ENCODE data around the gene ELOF1.
A peak's percentile ranks its signal among the peaks of the same experiment; 100 is the strongest.

Gene ELOF1

DNA sequence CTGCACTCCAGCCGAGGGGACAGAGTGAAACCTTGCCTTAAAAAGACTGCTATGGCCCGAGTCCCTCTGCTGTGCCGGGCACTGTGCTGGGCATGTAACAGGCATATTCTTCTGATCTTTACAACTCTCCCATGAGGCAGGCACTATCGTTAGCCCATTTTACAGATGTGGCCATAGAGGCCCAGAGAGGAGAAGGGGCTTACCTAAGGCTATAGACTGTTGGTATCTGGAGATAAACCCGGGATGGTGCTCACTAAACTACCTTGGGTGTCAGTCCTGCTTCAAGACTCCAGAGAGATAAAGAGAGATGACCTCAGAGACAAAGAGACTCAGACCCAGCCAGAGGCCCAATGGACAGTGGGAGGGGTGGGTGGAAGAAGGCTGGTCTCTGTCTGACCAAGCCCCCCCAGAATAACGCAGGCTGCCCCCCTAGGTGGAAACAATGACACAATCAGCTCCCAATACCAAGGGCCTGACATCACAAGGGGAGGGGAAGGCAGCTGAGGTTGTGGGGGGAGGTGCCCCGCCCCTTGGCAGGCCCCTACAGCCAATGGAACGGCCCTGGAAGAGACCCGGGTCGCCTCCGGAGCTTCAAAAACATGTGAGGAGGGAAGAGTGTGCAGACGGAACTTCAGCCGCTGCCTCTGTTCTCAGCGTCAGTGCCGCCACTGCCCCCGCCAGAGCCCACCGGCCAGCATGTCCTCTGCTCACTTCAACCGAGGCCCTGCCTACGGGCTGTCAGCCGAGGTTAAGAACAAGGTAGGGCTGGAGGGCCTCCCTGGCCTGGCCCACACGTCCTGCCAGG, 20.6 kb downstream of the ELOF1 start, which contains the start of gene CNN1:
Gene CNN1 (plus strand): TSS at position 620 of the 805 bp plus-strand sequence. CDS start 77 bp downstream, at position 697.
- no peak for DNase-seq (ENCODE audit: extremely low read depth in 1 of 2, low read depth in 1 of 2)

DNA sequence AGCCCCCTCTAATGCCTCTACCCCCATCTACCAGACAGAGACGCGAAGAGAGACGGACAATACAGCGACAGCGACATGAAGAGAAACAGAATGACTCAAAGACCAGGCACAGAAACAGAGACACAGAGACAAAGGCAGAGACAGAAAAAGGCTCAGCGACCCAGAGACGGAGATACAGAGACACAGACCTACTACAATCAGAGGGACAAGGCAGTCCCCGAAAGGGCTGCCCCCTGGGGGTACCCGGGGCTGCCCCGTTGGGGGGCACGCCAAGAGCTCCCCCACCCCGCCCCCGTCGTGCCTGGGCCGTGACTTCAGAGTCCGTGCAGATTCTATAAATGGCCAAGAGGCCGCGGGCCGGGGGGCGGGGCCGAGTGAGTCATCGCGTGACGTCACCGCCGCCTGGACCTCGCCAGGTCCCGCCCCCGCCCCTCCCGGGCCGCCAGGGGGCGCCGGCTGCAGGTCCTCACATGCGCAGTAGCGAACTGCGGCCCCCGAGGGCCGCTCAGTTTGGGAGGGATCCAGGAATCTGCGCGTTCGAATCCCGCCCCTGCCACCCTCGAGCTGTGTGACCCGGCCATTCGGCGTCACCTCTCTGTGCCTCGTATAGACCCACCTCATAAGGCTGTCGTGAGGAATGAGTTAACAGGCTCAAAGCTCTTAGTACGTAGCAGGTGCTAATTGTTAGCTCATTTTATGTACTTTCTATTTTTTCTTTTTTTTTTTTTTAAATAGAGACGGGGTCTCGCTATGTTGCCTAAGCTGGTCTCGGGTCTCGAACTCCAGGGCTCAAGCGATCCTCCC, 23.0 kb downstream of the ELOF1 start:
- peak; percentile 70 to 75 for DNase-seq (ENCODE audit: extremely low read depth in 1 of 2, low read depth in 1 of 2)

DNA sequence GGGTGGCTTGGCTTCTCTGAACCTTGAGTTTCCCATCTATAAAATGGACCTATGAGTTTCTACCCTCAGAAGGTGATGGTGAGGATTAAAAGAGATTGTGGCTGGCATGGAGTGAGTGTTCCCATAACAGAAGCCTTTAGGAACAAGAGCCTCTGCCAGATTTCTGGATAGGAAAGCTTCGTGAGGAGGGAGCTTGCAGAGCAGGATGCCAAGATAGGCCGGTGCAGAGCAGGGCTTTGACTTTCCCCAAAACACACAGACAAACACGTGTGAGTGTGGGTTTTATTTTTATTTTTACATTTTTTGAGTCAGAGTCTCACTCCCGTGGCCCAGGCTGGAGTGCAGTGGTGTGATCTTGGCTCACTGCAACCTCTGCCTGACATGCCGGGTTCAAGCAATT, 24.1 kb downstream of the ELOF1 start:
- no peak for DNase-seq (ENCODE audit: extremely low read depth in 1 of 2, low read depth in 1 of 2)

DNA sequence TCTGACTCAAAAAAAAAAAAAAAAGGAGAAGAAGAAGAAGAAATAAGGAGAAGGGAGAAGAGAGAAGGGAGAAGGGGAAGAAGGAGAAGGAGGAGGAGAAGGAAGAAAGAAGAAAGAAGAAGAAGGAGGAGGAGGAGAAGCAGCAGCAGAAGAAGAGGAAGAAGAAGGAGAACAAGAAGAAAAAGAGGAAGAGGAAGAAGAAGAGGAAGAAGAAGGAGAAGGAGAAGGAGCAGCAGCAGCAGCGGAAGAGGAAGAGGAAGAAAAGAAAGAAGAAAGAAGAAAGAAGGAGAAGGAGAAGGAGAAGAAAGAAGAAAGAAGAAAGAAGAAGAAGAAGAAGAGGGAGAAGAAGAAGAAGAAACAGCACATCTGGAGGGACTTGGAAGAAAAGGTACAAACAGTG, 24.5 kb downstream of the ELOF1 start:
- no peak for DNase-seq (ENCODE audit: extremely low read depth in 1 of 2, low read depth in 1 of 2)

DNA sequence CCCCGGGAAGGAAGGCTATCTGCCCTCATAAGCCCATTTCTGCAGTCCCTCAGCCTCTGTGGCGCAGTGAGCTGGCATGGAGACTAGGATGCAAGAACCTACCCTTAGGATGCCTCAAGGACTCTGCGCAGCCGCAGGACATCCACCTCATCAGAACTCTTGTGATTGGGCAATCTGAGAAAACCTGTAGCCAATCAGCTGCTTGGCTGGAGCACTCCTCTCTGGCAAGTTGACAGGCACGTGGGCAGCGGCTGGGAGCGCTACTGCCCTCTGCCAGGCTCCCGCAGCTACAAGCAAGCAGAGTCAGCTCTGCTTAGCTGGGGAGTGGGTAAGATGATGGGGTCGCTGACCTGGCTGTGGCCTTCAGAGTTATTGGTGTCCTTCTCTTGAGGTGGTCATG, 28.6 kb downstream of the ELOF1 start:
- DNase-seq (ENCODE audit: extremely low read depth in 1 of 2, low read depth in 1 of 2) = peak in 1 of 2 donors; percentile 59

DNA sequence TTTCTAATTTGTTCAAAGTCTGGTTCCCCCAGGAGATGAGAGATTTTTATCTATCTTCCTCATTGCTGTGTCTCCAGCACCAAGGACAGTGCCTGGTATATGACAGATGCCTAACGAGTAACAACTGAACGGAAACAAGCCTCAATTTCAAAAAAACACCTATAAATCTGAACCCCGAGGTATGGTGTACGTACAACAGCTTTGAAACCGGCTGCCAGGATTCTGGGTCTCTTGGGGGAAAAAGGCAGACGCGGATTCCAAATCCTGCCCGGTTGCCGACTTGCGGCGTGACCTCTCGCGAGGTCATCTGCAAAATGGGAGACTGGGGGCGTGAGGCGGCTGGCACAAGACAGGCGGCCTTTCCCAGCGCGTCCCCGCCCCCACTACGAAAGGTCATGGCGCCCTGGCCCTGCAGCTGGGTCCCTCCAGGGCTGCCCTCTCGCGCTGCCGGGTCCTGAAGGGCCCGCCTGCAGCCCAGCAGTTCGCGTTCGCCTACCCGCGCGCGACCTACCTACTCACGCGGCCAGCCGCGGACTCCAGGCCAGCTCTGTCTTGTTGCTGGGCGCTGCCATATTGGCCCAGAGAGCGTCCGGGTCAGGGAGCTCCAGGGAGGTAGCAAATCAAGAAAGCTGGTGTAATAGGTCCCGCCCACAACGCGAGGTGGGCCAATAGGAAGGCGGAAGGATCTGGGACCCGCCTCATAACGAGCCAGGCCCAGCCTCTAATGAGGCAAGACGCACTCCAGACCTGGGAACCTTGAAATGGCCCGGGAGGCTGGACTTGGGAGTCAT, 30.3 kb downstream of the ELOF1 start, which contains the start of gene ECSIT:
Gene ECSIT (minus strand): TSS at position 584 of the 791 bp plus-strand sequence. CDS start 9,964 bp downstream, outside the sequence.
- DNase-seq (ENCODE audit: extremely low read depth in 1 of 2, low read depth in 1 of 2) = peak; percentile 79 to 93

DNA sequence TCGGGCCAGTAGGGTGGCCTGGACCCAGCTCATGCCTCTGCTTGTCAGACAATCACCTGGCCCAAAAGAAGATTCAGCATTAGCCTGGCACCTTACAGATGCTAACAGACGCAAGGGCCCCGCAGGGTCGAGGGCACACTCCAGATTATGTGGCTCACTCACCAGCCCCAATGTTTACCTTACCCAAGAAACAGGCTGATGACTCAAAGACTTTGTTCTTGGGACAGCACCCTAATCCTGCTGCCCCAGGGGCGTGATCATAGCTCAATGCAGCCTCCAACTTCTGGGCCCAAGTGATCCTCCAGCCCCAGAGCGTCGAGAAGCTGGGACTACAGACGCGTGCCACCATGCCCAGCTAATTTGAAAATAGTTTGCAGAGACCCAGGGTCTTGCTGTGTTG, 39.9 kb downstream of the ELOF1 start:
- DNase-seq (ENCODE audit: extremely low read depth in 1 of 2, low read depth in 1 of 2) = no peak

DNA sequence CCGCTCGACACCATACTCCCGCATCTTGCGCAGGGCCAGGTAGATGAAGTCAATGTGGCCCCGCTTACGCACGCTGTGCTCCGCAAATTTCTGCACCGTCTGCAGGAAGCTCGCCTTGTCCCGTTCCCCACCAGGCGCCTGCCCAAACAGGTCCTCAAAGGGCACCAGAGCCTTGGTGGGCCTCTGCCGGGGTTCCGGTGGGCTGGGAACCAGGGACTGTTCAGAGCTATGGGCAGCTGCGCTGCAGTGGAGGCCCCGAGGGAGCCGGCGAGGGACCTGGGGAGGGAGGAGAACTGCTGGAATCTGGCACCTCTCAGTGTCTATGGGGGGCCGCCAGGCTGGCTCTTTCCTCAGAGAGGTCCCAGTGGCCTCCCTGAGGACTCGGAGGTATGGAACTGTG, 45.1 kb downstream of the ELOF1 start:
- DNase-seq (ENCODE audit: extremely low read depth in 1 of 2, low read depth in 1 of 2) = no peak

DNA sequence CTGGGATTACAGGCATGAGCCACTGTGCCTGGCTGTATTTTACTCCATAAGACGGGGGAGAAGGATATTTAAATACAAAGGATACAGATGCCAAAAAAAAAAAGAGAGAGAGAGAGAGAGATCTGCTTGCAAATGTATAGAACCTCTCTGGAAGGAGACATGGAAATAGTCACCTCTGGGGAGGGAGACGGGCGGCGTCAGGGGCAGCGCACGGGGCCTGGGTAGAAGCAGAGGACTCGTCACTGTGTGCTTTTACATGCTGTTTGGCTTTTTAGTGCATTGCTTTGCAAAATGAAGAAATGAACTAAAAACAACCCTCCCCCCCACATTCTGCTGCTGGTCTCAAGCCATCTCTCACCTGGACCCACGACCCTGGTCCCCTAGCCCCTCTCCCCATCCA, 48.6 kb downstream of the ELOF1 start:
- DNase-seq (ENCODE audit: extremely low read depth in 1 of 2, low read depth in 1 of 2) = no peak

DNA sequence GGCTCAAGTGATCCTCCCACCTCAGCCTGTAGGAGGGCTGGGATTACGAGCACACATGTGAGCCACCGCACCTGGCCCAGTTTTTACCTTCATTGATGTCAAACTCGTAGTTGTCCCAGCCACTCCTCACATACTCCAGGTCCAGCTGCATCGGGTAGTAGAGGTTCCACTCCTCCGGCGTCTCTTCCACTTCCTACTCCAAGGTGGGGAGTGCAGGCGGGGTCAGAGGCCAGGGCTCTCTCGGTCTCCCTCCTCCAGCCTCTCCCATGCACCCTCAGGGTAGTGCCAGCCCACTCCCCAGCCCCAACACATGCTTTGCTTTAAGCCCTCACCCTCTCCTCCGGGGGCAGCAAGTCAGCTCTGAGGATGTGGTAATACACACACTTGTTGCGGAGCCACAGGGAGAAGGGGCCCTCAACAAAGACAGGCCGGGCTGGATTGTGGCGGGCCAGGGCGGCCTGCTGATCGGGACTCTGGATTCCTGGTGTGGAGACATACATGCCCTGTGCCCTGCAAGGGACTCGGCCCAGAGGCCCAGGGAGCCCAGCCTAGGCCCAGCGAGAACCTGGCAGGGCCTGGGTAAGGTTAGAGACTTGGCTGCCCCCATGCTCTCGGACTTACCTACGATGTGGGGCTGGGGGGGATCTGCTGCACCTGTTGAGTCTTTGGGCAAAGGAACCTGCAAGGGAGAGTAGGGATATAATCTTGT, 51.5 kb downstream of the ELOF1 start:
- no peak for DNase-seq (ENCODE audit: extremely low read depth in 1 of 2, low read depth in 1 of 2)

DNA sequence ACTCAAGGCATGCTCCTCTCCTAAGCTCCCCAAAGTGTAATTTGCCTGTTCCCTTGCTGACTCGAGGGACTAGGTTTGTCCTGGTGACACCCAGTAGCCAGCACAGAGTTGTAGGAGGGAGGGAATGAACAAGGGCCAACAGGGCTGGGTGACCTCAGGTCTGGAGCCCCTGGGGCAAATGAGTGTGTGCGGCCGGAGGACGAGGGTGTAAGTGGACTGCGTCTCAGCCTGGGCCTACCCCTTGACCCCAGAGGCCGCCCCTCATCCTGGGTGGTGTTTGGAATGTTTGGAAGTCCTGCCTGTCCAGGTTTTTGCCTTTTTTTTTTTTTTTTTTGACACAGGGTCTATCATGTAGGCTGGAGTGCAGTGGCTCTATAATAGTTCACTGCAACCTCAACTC, 52.1 kb downstream of the ELOF1 start:
- DNase-seq (ENCODE audit: extremely low read depth in 1 of 2, low read depth in 1 of 2) = no peak

DNA sequence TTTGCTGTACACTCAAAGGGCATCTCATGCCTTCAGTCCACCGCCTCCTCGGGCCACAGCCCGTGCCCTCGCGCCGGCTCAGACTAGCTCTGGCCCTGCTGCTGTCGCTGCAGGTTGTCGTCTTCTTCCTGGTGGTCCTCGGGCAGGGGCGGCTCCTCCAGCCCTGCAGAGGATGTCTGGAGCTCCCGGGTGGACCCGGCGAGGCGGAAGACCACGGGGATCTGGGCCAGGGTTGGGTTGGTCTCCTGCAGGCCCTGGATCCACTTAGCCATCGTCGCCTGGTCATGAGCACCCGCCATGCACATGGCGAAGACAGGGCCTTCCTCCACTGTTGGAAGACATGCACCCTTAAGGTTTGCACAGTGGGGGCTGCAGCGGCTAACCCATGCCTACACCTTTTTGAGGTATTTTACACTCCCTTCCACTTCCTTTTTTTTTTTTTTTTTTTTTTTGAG, 52.9 kb downstream of the ELOF1 start:
- no peak for DNase-seq (ENCODE audit: extremely low read depth in 1 of 2, low read depth in 1 of 2)

DNA sequence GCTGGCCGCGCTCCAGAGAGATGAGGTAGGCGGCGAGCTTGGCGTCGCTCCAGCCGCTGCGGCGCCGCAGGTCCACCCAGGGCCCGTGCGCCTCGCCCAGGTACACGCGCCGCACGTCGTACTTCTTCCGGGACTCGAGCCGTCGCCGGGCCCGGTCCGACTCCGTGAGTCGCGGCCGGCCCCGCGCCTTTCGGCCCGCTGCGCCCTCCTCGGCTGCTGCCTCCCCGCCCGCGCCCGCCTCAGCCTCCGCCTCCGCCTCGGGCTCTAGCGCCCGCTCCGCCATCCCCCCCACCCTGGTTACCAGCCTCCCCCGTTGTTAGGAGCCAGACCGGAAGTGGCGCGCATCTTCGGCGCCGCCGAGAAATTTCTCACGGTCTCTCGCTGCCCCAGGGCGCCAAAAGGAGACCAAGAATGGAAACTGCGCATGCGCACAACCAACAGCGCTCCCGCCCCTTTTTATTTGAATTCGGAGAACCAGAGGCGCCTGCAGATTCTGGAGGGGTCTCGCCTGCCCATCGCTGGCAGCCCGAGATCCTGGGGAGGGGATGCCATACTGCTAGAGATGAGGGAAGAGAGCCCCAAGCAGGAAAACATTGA, 53.4 kb downstream of the ELOF1 start, which contains the start of gene ZNF653:
Gene ZNF653 (minus strand): TSS at position 336 of the 597 bp plus-strand sequence. CDS start 53 bp downstream, at position 283.
- peak; percentile 87 to 92 for DNase-seq (ENCODE audit: extremely low read depth in 1 of 2, low read depth in 1 of 2)

DNA sequence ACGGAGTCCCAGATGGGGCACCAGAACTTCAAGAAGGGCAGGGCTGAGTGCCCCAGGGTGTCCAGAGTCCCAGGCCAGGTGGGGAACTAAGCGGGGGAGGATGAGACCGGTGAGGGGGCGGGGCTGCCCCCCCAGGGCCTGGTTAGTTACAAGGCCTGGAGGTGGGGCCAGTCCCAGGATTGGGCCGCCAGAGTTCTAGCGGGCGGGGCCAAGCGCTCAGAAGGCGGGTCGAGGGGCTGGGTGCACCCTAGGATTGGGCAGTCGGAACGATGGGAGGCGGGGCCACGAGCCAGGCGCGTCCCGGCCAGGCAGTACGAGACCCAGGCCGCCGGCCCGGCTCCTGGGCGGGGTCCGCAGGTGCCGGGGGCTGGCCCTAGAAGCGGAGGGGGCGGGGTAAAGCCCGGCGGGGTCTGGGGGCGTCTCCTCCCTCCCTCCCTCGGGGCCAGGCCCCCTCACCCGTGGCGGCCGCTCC, 54.0 kb downstream of the ELOF1 start:
- DNase-seq (ENCODE audit: extremely low read depth in 1 of 2, low read depth in 1 of 2) = peak; percentile 96 to 98

DNA sequence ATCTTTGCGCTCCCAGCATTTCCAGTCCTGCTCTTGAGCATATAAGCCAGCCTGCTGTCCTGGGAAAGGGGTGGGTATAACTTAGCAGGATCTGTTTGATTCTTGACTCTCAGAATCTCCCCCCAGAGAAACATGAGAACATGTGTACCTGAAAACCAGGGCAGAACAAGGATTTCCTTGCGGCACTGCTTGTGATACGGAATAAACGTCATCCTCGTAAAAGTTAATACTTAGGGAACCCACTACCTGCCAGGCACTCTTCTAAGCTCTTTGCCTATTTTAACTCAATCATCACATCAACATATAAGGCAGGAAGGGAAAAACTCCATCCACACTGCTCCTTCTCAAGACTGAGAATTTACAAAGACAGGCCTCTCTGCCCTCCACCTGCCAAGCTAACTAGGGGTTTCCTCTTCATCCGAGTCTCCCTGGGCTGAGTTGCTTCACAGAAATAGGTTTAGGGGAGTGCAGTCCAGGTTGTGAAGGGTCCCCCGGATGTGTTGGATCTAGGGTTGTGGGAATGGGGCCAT, 54.5 kb downstream of the ELOF1 start:
- DNase-seq (ENCODE audit: extremely low read depth in 1 of 2, low read depth in 1 of 2) = no peak

All from stimulated activated CD8-positive, alpha-beta memory T cell treated with anti-CD3 and anti-CD28 coated beads, Interleukin-7, amount 100 ng/mL, for 48 hours (primary cell).